CD4-positive, alpha-beta T cell (primary cell): Measurements from ENCODE around the gene SCAF4. TPM values are rescaled to one million over a fixed set of nuclear protein-coding genes. Genes with fewer than 3 reads are reported as not detected.

Experiments used
- ATAC-seq: fragments of 200-7000 bp; cut with Tn5 transposase; one replicate; pipeline ENCODE4 v1.10.0; 2022; ENCODE audit warnings: mild to moderate bottlenecking; ENCODE audit not compliant: poor library complexity
- CTCF ChIA-PET: fragments of 350-600 bp; sonication (Branson Sonifier 250); formaldehyde crosslinking; loops from one replicate; lab custom pipeline; 2021; ENCODE audit warnings: antibody characterized with exemption, inconsistent platforms; lab: Charles Lee
- POLR2A ChIA-PET: fragments of 350-600 bp; sonication (Branson Sonifier 250); formaldehyde crosslinking; loops from one replicate; lab custom pipeline; 2021; ENCODE audit warnings: antibody characterized with exemption, inconsistent platforms; lab: Charles Lee
- DNase-seq, 14 experiments: peaks; one replicate each; pipeline ENCODE4 v3.0.0-alpha.2; 2013 to 2020; ENCODE audit warnings: mixed read lengths in 2 of 14
- H3K27ac ChIP-seq, 2 donors: one replicate each; pipeline versions ENCODE4 v1.5.1 to v1.7.0; 2013; ENCODE audit warnings: low read length in 2 of 2, low read depth in 1 of 2, mild to moderate bottlenecking in 1 of 2
- H3K27me3 ChIP-seq, 2 experiments: 1 replicate in 1 of 2; 2 replicates in 1 of 2; pipeline versions ENCODE4 v1.6.1 to v1.7.0; 2013; ENCODE audit warnings: low read length in 2 of 2, control low read depth in 1 of 2, mild to moderate bottlenecking in 1 of 2, moderate library complexity in 1 of 2; ENCODE audit not compliant: insufficient read depth in 2 of 2, control insufficient read depth in 1 of 2
- H3K36me3 ChIP-seq: one replicate; pipeline ENCODE4 v1.6.1; 2013; ENCODE audit warnings: low read length, control low read depth; ENCODE audit not compliant: insufficient read depth
- H3K4me1 ChIP-seq: one replicate; pipeline ENCODE4 v1.6.1; 2013; ENCODE audit warnings: low read length, control low read depth; ENCODE audit not compliant: insufficient read depth
- H3K4me3 ChIP-seq: one replicate; pipeline ENCODE4 v1.5.1; 2013; ENCODE audit warnings: mild to moderate bottlenecking, low read length, moderate library complexity
- H3K9me3 ChIP-seq, 2 experiments: 1 replicate in 1 of 2; 2 replicates in 1 of 2; pipeline versions ENCODE4 v1.6.1 to v1.7.0; 2013; ENCODE audit warnings: low read length in 2 of 2, mild to moderate bottlenecking in 2 of 2, control low read depth in 1 of 2, moderate library complexity in 1 of 2; ENCODE audit not compliant: control insufficient read depth in 1 of 2, insufficient read depth in 1 of 2
- H3K27ac Mint-ChIP-seq: one replicate; pipeline ENCODE4 v1.8.0; 2020; ENCODE audit warnings: mixed read lengths
- H3K27me3 Mint-ChIP-seq: one replicate; pipeline ENCODE4 v1.8.0; 2021; ENCODE audit warnings: mixed read lengths
- H3K36me3 Mint-ChIP-seq: one replicate; pipeline ENCODE4 v1.8.0; 2021; ENCODE audit warnings: low read depth, mixed read lengths
- H3K4me1 Mint-ChIP-seq: one replicate; pipeline ENCODE4 v1.8.0; 2021; ENCODE audit warnings: low read depth, mixed read lengths
- H3K4me3 Mint-ChIP-seq: one replicate; pipeline ENCODE4 v1.8.0; 2020; ENCODE audit warnings: mild to moderate bottlenecking, mixed read lengths
- H3K9me3 Mint-ChIP-seq: one replicate; pipeline ENCODE4 v1.8.0; 2020; ENCODE audit warnings: mixed read lengths
- CTCF ChIP-seq: fragments of 200-600 bp; IDR thresholded peaks from one replicate; pipeline ENCODE4 v1.8.0; 2022; ENCODE audit warnings: antibody characterized with exemption, mild to moderate bottlenecking
- intact Hi-C, 2 experiments: fragments of 100-400 bp; cut with DNase I in 1 of 2; cut with micrococcal nuclease in 1 of 2; formaldehyde crosslinking; loops; one replicate each; pipeline versions ENCODE4 v1.15.1 to v1.9.0; 2023 to 2025; cut with DNase I, micrococcal nuclease
- total RNA-seq, 174 experiments: library from RNA in 2 of 174; stranded (reverse) in 2 of 174; gene quantifications; one replicate each; pipeline ENCODE4 v1.2.3 and lab custom pipeline; 2021 to 2026

Gene SCAF4
- total RNA-seq, 2 experiments from 2014 or later, result 56.1 to 57.8 TPM

GRCh38 chr21:31660259-31660565 is 71.7 kb downstream of the SCAF4 start:
- POLR2A ChIA-PET, result interaction anchor here (0.6 to 1.2 kb wide), 3 partner anchors 35 to 101 kb away, joined by 3 read pairs; no protein-coding TSS in a partner anchor
- TF ChIP-seq CTCF, result no peak
- H3K9me3 ChIP-seq, result no peaks in the 10 kb centered on the region
- H3K9me3 Mint-ChIP-seq, result no peaks in the 10 kb centered on the region
- H3K27ac ChIP-seq, result peak overlapping the region in 1 of 2 donors; percentile 84
- CTCF ChIA-PET, result no interaction called here
- ATAC-seq, result peak; percentile 3
- DNase-seq, result peak in 1 of 14 experiments; percentile 47
- intact Hi-C loops, result loop anchor here in 1 of 2 experiments (5.0 to 10.0 kb wide), 2 partner anchors 42 to 615 kb away; partner anchors contain the start of gene MIS18A
- H3K4me3 Mint-ChIP-seq, result peak overlapping the region; percentile 97
- peak overlapping the region; percentile 85 for H3K27ac Mint-ChIP-seq
- H3K27me3 Mint-ChIP-seq, result no peaks in the 10 kb centered on the region
- peaks cover 73% of the 10 kb centered on the region for H3K4me1 Mint-ChIP-seq
- peak overlapping the region; percentile 89 for H3K4me3 ChIP-seq
- peaks cover 60% of the 10 kb centered on the region for H3K36me3 Mint-ChIP-seq
- H3K36me3 ChIP-seq, result peaks cover 25% of the 10 kb centered on the region
- peaks cover 57% of the 10 kb centered on the region for H3K4me1 ChIP-seq
- H3K27me3 ChIP-seq, result no peaks in the 10 kb centered on the region

GRCh38 chr21:31659536-31660258 is 72.2 kb downstream of the SCAF4 start, which contains the start of gene SOD1:
Gene SOD1 (plus strand): TSS chr21:31659693. CDS start chr21:31659770, 77 bp downstream.
- POLR2A ChIA-PET, result interaction anchor here (1.2 kb wide), 2 partner anchors 76 to 101 kb away, joined by 3 read pairs; no protein-coding TSS in a partner anchor
- no peaks in the 10 kb centered on the region for H3K27me3 ChIP-seq
- no peaks in the 10 kb centered on the region for H3K27me3 Mint-ChIP-seq
- peak within 1 kb of the TSS; percentile 89 for H3K4me3 ChIP-seq
- peak within 1 kb of the TSS; percentile 100 for H3K4me3 Mint-ChIP-seq
- H3K9me3 ChIP-seq, result no peaks in the 10 kb centered on the region
- CTCF ChIA-PET, result no interaction called here
- peaks cover 74% of the 10 kb centered on the region for H3K4me1 Mint-ChIP-seq
- no peak for TF ChIP-seq CTCF
- H3K36me3 Mint-ChIP-seq, result peaks cover 57% of the 10 kb centered on the region
- peak within 1 kb of the TSS; percentile 85 for H3K27ac Mint-ChIP-seq
- no peaks in the 10 kb centered on the region for H3K9me3 Mint-ChIP-seq
- ATAC-seq (peak; percentile 91), DNase-seq (peak; percentile 95 to 98 (median 96))
- peaks cover 22% of the 10 kb centered on the region for H3K36me3 ChIP-seq
- intact Hi-C loops, result loop anchor here (1.0 to 10.0 kb wide), 7 partner anchors 43 to 615 kb away; partner anchors contain the start of genes MIS18A (in 1 of the 2) and SCAF4 (in 1 of the 2)
- peak within 1 kb of the TSS; percentile 76 to 84 for H3K27ac ChIP-seq
- peaks cover 54% of the 10 kb centered on the region for H3K4me1 ChIP-seq

- Histone ChIP-seq H3K36me3 (peaks cover 19% of the 10 kb centered on the region), H3K9me3 (no peaks in the 10 kb centered on the region), H3K4me3 (peak overlapping the region; percentile 89), H3K4me1 (peaks cover 50% of the 10 kb centered on the region), H3K27ac (peak overlapping the region; percentile 64 to 76), H3K27me3 (no peaks in the 10 kb centered on the region)
- Mint-ChIP-seq H3K4me1 (peaks cover 72% of the 10 kb centered on the region), H3K27me3 (no peaks in the 10 kb centered on the region), H3K9me3 (no peaks in the 10 kb centered on the region), H3K27ac (peak overlapping the region; percentile 85), H3K36me3 (peaks cover 52% of the 10 kb centered on the region), H3K4me3 (peak overlapping the region; percentile 100)
- POLR2A ChIA-PET, result no interaction called here
- intact Hi-C loops, result loop anchor here (1.0 to 5.0 kb wide), 5 partner anchors 72 to 526 kb away; partner anchors contain the start of gene SCAF4 (in 1 of the 2)
- DNase-seq (no peak), ATAC-seq (peak; percentile 58)
- CTCF ChIA-PET, result no interaction called here
- TF ChIP-seq CTCF, result no peak
Observed at GRCh38 chr21:31659286-31659535, 72.7 kb downstream of the SCAF4 start.
